AG10803 (cell line): ENCODE data around the gene SRGAP2B.
"Not testable (repeated sequence)": the region's sequence is repeated elsewhere in the genome, so short reads cannot be mapped to it uniquely, and the experiment has no call there.

Experiments used
- DNase-seq: peaks from one replicate; pipeline ENCODE4 v3.0.0; 2010; ENCODE audit warnings: low read depth
- H3K4me3 ChIP-seq: 2 replicates; pipeline ENCODE4 v1.5.1; 2011; ENCODE audit warnings: mild to moderate bottlenecking, low read length, control low read depth

The SRGAP2B gene

GRCh38 chr1:144922785-144923184 lies 172.3 kb downstream of the SRGAP2B start:
- peak; percentile 32 for DNase-seq
- not testable (repeated sequence) for H3K4me3 ChIP-seq

GRCh38 chr1:144919106-144919505 lies 176.0 kb downstream of the SRGAP2B start:
- H3K4me3 ChIP-seq, DNase-seq: not testable (repeated sequence)

GRCh38 chr1:144918027-144918603 lies 177.0 kb downstream of the SRGAP2B start:
- H3K4me3 ChIP-seq, DNase-seq: not testable (repeated sequence)

GRCh38 chr1:144917154-144918026 lies 177.7 kb downstream of the SRGAP2B start:
- DNase-seq, H3K4me3 ChIP-seq: not testable (repeated sequence)

GRCh38 chr1:144913977-144914734 lies 181.0 kb downstream of the SRGAP2B start:
- DNase-seq, H3K4me3 ChIP-seq: not testable (repeated sequence)

GRCh38 chr1:144913458-144913857 lies 181.7 kb downstream of the SRGAP2B start:
- not testable (repeated sequence) for H3K4me3 ChIP-seq, DNase-seq

GRCh38 chr1:144910729-144911128 lies 184.4 kb downstream of the SRGAP2B start:
- DNase-seq, H3K4me3 ChIP-seq: not testable (repeated sequence)

- not testable (repeated sequence) for H3K4me3 ChIP-seq, DNase-seq
These were observed 194.3 kb downstream of the SRGAP2B start for GRCh38 chr1:144900841-144901240.

GRCh38 chr1:144894454-144895201 lies 200.5 kb downstream of the SRGAP2B start:
- not testable (repeated sequence) for DNase-seq, H3K4me3 ChIP-seq

GRCh38 chr1:144893710-144894438 lies 201.3 kb downstream of the SRGAP2B start:
- not testable (repeated sequence) for H3K4me3 ChIP-seq

GRCh38 chr1:144893062-144893461 lies 202.1 kb downstream of the SRGAP2B start:
- not testable (repeated sequence) for H3K4me3 ChIP-seq, DNase-seq

More at GRCh38 chr1:144893710-144894438, 201.3 kb downstream of the SRGAP2B start:
- DNase-seq: not testable (repeated sequence)

GRCh38 chr1:144889450-144890115 lies 205.5 kb downstream of the SRGAP2B start:
- H3K4me3 ChIP-seq, DNase-seq: not testable (repeated sequence)

- not testable (repeated sequence) for DNase-seq
- peak overlapping the region; percentile 45 for H3K4me3 ChIP-seq
These were observed 212.1 kb downstream of the SRGAP2B start for GRCh38 chr1:144883022-144883421.

GRCh38 chr1:144882343-144882742 lies 212.8 kb downstream of the SRGAP2B start:
- DNase-seq: not testable (repeated sequence)
- peak overlapping the region; percentile 39 for H3K4me3 ChIP-seq

GRCh38 chr1:144858607-144859006 lies 236.5 kb downstream of the SRGAP2B start:
- not testable (repeated sequence) for DNase-seq, H3K4me3 ChIP-seq
